ENCODE measurements around the gene CLIC6. TPM values are rescaled to one million over a fixed set of nuclear protein-coding genes. Genes with fewer than 3 reads are reported as not detected.

The CLIC6 gene
- total and polyA plus RNA-seq, 3 donors from 2014 or later = 0.16 to 2.0 (median 0.37) TPM

DNA sequence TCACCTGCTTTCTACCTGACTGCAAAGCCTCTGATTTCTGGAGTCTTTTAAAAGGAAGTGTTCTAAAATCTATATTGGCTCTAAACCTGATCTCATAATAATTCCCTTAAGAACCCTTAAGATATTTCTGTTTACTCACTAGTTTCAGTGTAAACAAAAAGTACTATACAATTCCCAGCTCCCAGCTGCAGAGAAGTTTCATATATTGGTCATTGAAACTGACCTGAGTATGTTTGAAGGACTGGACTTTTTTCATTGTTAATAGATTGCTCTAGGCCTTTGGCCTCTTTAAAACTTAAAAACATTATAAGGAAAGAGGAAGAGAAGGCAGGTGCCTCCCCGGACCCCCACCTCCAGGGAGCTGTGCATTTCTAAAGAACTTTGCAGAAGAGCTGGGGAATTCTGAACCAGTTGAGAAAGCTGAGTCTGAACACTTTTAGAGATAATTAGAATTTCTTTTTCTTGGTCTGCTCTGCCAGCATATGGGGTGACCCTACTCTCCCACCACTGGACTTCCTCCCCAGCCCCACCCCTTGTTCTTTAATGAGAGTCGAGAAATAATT lies 23.7 kb downstream of the CLIC6 start:
- Histone ChIP-seq H3K36me3 (ENCODE audit: low read depth, missing control alignments) (no peaks in the 10 kb centered on the region), H3K4me3 (no peak overlapping the region), H3K27me3 (no peaks in the 10 kb centered on the region), H3K27ac (no peak overlapping the region), H3K4me1 (no peaks in the 10 kb centered on the region), H3K9me3 (no peaks in the 10 kb centered on the region)
- WGBS, 2 donors = 66 to 72% methylated on average over 2 of the region's 2 CpGs
- intact Hi-C loops (cut with DNase I; ENCODE audit: low total_unique reads) = no loop called here
- no peak for DNase-seq
- TF ChIP-seq POLR2A (IDR thresholded peaks at IDR 0.05) = no peak
- TF ChIP-seq, protein P1, sequence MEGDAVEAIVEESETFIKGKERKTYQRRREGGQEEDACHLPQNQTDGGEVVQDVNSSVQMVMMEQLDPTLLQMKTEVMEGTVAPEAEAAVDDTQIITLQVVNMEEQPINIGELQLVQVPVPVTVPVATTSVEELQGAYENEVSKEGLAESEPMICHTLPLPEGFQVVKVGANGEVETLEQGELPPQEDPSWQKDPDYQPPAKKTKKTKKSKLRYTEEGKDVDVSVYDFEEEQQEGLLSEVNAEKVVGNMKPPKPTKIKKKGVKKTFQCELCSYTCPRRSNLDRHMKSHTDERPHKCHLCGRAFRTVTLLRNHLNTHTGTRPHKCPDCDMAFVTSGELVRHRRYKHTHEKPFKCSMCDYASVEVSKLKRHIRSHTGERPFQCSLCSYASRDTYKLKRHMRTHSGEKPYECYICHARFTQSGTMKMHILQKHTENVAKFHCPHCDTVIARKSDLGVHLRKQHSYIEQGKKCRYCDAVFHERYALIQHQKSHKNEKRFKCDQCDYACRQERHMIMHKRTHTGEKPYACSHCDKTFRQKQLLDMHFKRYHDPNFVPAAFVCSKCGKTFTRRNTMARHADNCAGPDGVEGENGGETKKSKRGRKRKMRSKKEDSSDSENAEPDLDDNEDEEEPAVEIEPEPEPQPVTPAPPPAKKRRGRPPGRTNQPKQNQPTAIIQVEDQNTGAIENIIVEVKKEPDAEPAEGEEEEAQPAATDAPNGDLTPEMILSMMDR (IDR thresholded peaks at IDR 0.05) = no peak

DNA sequence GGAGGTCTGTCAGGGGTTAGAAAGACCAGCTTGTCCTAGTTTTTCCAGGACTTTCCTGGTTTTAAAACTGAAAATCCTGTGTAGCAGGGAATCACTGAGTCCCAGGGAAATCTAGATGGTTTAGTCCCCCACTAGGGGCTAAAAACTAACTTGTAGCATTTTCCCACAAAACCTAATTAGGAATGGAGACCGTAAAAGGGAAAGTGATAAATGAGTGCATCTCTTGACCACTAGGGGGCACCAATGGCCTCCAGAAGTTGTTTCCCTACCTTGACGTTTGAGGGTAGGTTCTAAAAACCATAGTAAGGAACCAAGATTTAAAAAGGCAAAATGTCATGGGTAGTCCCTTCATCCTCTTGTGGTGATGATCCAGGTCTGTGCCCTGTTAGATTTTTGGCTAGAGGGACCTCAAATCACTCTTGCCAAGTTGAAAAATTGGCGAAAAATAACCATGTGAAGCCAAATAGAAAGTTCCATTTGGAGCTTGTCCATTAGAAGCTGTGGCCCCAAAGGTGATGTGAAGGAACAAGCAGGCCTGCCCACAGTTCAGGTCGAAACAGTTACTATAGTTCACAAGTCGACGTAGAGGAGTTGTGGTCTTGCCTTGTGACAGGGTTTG lies 24.5 kb downstream of the CLIC6 start:
- Histone ChIP-seq H3K4me1 (no peaks in the 10 kb centered on the region), H3K4me3 (no peak overlapping the region), H3K9me3 (no peaks in the 10 kb centered on the region), H3K27me3 (no peaks in the 10 kb centered on the region), H3K27ac (no peak overlapping the region), H3K36me3 (ENCODE audit: low read depth, missing control alignments) (no peaks in the 10 kb centered on the region)
- WGBS, 2 donors = 40 to 46% methylated on average over 6 of the region's 6 CpGs
- DNase-seq = peak; percentile 68
- intact Hi-C loops (cut with DNase I; ENCODE audit: low total_unique reads) = no loop called here
- no peak for TF ChIP-seq POLR2A (IDR thresholded peaks at IDR 0.05)
- TF ChIP-seq, protein P1 (IDR thresholded peaks at IDR 0.05) = peak; percentile 76 to 92 (median 87)

DNA sequence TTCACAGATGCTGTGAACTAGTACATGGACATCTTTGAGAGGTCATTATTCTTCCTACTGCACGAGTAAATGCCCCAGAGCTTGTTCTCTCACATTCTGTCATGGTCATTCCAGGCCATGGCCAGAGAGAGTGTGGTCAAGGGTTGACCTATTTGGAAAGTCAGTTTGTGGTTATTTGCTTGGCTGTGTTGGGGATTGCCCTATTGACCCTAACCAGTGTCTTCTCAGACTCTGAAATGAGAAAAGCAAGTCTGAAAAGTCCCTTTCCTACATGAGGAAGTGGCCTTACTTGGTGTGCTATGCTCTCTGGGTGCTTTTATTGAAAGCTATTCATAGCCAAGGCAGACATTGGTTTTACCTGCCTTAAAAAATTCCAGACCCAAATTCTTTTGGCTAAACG lies 26.6 kb downstream of the CLIC6 start:
- Histone ChIP-seq H3K27ac (no peak overlapping the region), H3K36me3 (ENCODE audit: low read depth, missing control alignments) (no peaks in the 10 kb centered on the region), H3K4me3 (no peak overlapping the region), H3K27me3 (no peaks in the 10 kb centered on the region), H3K4me1 (no peaks in the 10 kb centered on the region), H3K9me3 (no peaks in the 10 kb centered on the region)
- no peak for TF ChIP-seq POLR2A (IDR thresholded peaks at IDR 0.05)
- TF ChIP-seq, protein P1 (IDR thresholded peaks at IDR 0.05) = no peak
- intact Hi-C loops (cut with DNase I; ENCODE audit: low total_unique reads) = no loop called here
- no peak for DNase-seq
- WGBS, 2 donors = 73% methylated on average over 2 of the region's 2 CpGs

DNA sequence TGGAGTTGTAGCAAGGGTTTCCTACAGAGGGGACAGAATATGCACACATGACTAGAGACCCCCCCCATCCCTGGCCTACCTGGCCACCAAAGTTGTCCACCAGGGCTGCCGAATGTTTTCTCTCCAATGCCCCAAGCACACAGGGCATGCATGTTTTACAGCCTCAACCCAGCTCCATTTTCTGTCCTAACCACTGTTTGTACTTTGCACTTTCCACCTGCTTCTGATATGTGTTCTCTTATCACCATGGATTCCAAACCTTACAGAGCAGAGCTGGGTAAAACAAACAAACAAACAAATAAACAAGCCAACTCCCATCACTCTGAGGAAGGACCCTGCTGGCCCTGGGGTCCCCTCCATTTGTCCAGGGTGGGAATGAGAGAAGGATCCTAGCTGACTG lies 27.3 kb downstream of the CLIC6 start:
- no peak overlapping the region for H3K27ac ChIP-seq
- no peaks in the 10 kb centered on the region for H3K36me3 ChIP-seq (ENCODE audit: low read depth, missing control alignments)
- WGBS, 2 donors = 70 to 91% methylated on average over 1 of the region's 1 CpG
- TF ChIP-seq, protein P1 (IDR thresholded peaks at IDR 0.05) = no peak
- no peak for TF ChIP-seq POLR2A (IDR thresholded peaks at IDR 0.05)
- no peak overlapping the region for H3K4me3 ChIP-seq
- H3K9me3 ChIP-seq = no peaks in the 10 kb centered on the region
- H3K4me1 ChIP-seq = no peaks in the 10 kb centered on the region
- DNase-seq = no peak
- H3K27me3 ChIP-seq = no peaks in the 10 kb centered on the region
- intact Hi-C loops (cut with DNase I; ENCODE audit: low total_unique reads) = no loop called here

DNA sequence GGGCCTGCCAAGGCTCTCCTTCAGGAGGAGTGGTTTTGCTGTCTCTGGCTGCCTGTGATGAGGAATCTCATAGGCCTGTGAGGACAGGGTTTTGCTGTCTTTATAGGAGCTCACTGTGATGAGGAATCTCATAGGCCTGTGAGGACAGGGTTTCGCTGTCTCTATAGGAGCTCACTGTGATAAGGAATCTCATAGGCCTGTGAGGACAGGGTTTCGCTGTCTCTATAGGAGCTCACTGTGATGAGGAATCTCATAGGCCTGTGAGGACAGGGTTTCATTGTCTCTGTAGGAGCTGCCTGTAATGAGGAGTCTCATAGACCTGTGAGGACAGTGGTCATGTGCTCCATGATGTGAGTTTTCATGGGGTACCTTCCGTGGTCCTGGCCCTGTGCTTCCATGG lies 29.0 kb downstream of the CLIC6 start:
- no peak overlapping the region for H3K27ac ChIP-seq
- intact Hi-C loops (cut with DNase I; ENCODE audit: low total_unique reads) = no loop called here
- no peak overlapping the region for H3K4me3 ChIP-seq
- no peaks in the 10 kb centered on the region for H3K27me3 ChIP-seq
- TF ChIP-seq POLR2A (IDR thresholded peaks at IDR 0.05) = no peak
- WGBS, 2 donors = 87 to 88% methylated on average over 3 of the region's 3 CpGs
- H3K4me1 ChIP-seq = no peaks in the 10 kb centered on the region
- no peak for DNase-seq
- H3K9me3 ChIP-seq = no peaks in the 10 kb centered on the region
- H3K36me3 ChIP-seq (ENCODE audit: low read depth, missing control alignments) = no peaks in the 10 kb centered on the region

Measured in testis (tissue), 3 donors.